Endothelial cell of umbilical vein (primary cell): Measurements from ENCODE around the gene CSF2. TPM values are rescaled to one million over a fixed set of nuclear protein-coding genes. Genes with fewer than 3 reads are reported as not detected.

ENCODE experiments used
- BruUV-seq: library from RNA; stranded (reverse); fragments of 400-500 nt; replicated peaks from 2 replicates; lab custom pipeline; 2021; lab: Mats Ljungman, UMichigan
- CTCF ChIA-PET: fragments of 300-600, 350-600 bp; sonication (Branson Sonifier 250); formaldehyde crosslinking; loops from one replicate; lab custom pipeline; 2021; ENCODE audit warnings: antibody characterized with exemption, inconsistent platforms; lab: Charles Lee
- POLR2A ChIA-PET: fragments of 300-600, 350-600 bp; sonication (Branson Sonifier 250); formaldehyde crosslinking; loops from one replicate; lab custom pipeline; 2021; ENCODE audit warnings: antibody characterized with exemption, inconsistent platforms; lab: Charles Lee
- DNase-seq: peaks from one replicate; pipeline ENCODE4 v3.0.0-alpha.2; 2011; ENCODE audit warnings: low read depth, low spot score
- FAIRE-seq: peaks from 2 replicates; lab custom pipeline; 2011; peaks lifted over from hg19 to GRCh38; lab: Jason Lieb, UNC
- H2AFZ ChIP-seq: 2 replicates; pipeline ENCODE4 v1.6.0; 2012; ENCODE audit warnings: low read depth, low read length, control low read depth, inconsistent platforms
- H3K27ac ChIP-seq: 2 replicates; pipeline ENCODE4 v1.5.1; 2011; ENCODE audit warnings: low read depth, mild to moderate bottlenecking, control low read depth, low read length, moderate library complexity; ENCODE audit not compliant: insufficient read depth
- H3K27me3 ChIP-seq, 2 experiments: 2 replicates each; pipeline versions ENCODE4 v1.6.0 to v1.6.1; 2011; ENCODE audit warnings: low read length in 2 of 2, mixed read lengths in 1 of 2; ENCODE audit not compliant: control insufficient read depth in 2 of 2, insufficient read depth in 2 of 2
- H3K36me3 ChIP-seq, 2 experiments: 2 replicates in 1 of 2; 3 replicates in 1 of 2; pipeline ENCODE4 v1.5.1; 2011; ENCODE audit warnings: low read length in 2 of 2, mild to moderate bottlenecking in 1 of 2, moderate library complexity in 1 of 2; ENCODE audit not compliant: control insufficient read depth in 2 of 2, insufficient read depth in 2 of 2; ENCODE audit errors: extremely low read depth in 1 of 2
- H3K4me1 ChIP-seq: 3 replicates; pipeline ENCODE4 v1.5.1; 2011; ENCODE audit warnings: mild to moderate bottlenecking, low read length; ENCODE audit not compliant: control insufficient read depth, insufficient read depth; ENCODE audit errors: extremely low read depth
- H3K4me2 ChIP-seq: 2 replicates; pipeline ENCODE4 v1.6.1; 2011; ENCODE audit warnings: low read length, control low read depth, mixed read lengths; ENCODE audit not compliant: insufficient read depth
- H3K4me3 ChIP-seq, 3 experiments: fragments of 200-600 bp in 1 of 3; sonication (generic), shearing (Covaris generic) in 1 of 3; replicated peaks in 1 of 3; 2 replicates each; pipeline ENCODE4 v1.5.1; 2011 to 2016; ENCODE audit warnings: control low read depth in 3 of 3, low read length in 3 of 3, mild to moderate bottlenecking in 2 of 3, inconsistent platforms in 1 of 3, low read depth in 1 of 3, moderate library complexity in 1 of 3; ENCODE audit not compliant: insufficient read depth in 1 of 3
- H3K79me2 ChIP-seq: 2 replicates; pipeline ENCODE4 v1.6.0; 2012; ENCODE audit warnings: low read length, inconsistent platforms; ENCODE audit not compliant: control insufficient read depth, insufficient read depth
- H3K9ac ChIP-seq: replicated peaks from 2 replicates; pipeline ENCODE3; 2011; ENCODE audit warnings: low read length, control low read depth; ENCODE audit not compliant: insufficient read depth; ENCODE audit errors: extremely low read depth
- H3K9me1 ChIP-seq: replicated peaks from 3 replicates; pipeline ENCODE4 v1.6.0; 2011; ENCODE audit warnings: mild to moderate bottlenecking, low read length; ENCODE audit not compliant: control insufficient read depth, insufficient read depth; ENCODE audit errors: extremely low read depth
- H3K9me3 ChIP-seq: replicated peaks from 2 replicates; pipeline ENCODE4 v1.5.1; 2012; ENCODE audit warnings: low read length, inconsistent platforms; ENCODE audit not compliant: control insufficient read depth, insufficient read depth
- H4K20me1 ChIP-seq: replicated peaks from 2 replicates; pipeline ENCODE3; 2011; ENCODE audit warnings: mild to moderate bottlenecking, low read length; ENCODE audit not compliant: control insufficient read depth, insufficient read depth; ENCODE audit errors: extremely low read depth
- CTCF ChIP-seq, 2 donors: IDR thresholded peaks; 1 replicate in 1 of 2; 2 replicates in 1 of 2; pipeline ENCODE4 v1.5.1; 2011; ENCODE audit warnings: low read length in 2 of 2, mild to moderate bottlenecking in 2 of 2, moderate library complexity in 2 of 2, control low read depth in 1 of 2, inconsistent platforms in 1 of 2, low read depth in 1 of 2; ENCODE audit not compliant: insufficient read depth in 1 of 2; ENCODE audit errors: extremely low read depth in 1 of 2
- EZH2 ChIP-seq: IDR thresholded peaks from 2 replicates; pipeline ENCODE4 v1.6.1; 2012; ENCODE audit warnings: borderline replicate concordance, low read depth, mild to moderate bottlenecking, moderate library complexity, low read length, inconsistent platforms; ENCODE audit not compliant: severe bottlenecking
- FOS ChIP-seq: IDR thresholded peaks from 2 replicates; pipeline ENCODE4 v1.6.1; 2011; ENCODE audit warnings: mild to moderate bottlenecking, low read length, moderate library complexity, borderline replicate concordance; ENCODE audit not compliant: insufficient read depth
- GATA2 ChIP-seq: IDR thresholded peaks from 2 replicates; pipeline ENCODE4 v1.7.0; 2011; ENCODE audit warnings: low read depth, mild to moderate bottlenecking, moderate library complexity, mixed read lengths, low read length; ENCODE audit not compliant: insufficient read length, insufficient read depth
- JUN ChIP-seq: IDR thresholded peaks from 2 replicates; pipeline ENCODE4 v1.6.1; 2011; ENCODE audit warnings: borderline replicate concordance, low read depth; ENCODE audit not compliant: insufficient read length, insufficient read depth
- MAX ChIP-seq: IDR thresholded peaks from 2 replicates; pipeline ENCODE4 v1.6.1; 2011; ENCODE audit not compliant: insufficient read depth, insufficient read length
- MYC ChIP-seq: IDR thresholded peaks from one replicate; pipeline ENCODE4 v1.6.1; 2011; ENCODE audit warnings: mild to moderate bottlenecking, low read depth, low read length
- POLR2A ChIP-seq: IDR thresholded peaks from 2 replicates; pipeline ENCODE4 v1.6.1; 2012; ENCODE audit warnings: low read depth, mild to moderate bottlenecking, control low read depth, low read length
- POLR2AphosphoS5 ChIP-seq: IDR thresholded peaks from 2 replicates; pipeline ENCODE4 v1.6.1; 2012; ENCODE audit warnings: low read depth, mild to moderate bottlenecking, control low read depth, low read length, moderate library complexity; ENCODE audit not compliant: insufficient read depth
- dilution Hi-C: fragments of 300-500 bp; cut with MboI; formaldehyde crosslinking; loops from one replicate; pipeline ENCODE4 v1.15.0; 2019; ENCODE audit warnings: low sequenced_read_pairs; ENCODE audit not compliant: extremely low pct_ligation_motif_present
- intact Hi-C: fragments of 100-400 bp; cut with micrococcal nuclease; formaldehyde crosslinking; loops from one replicate; pipeline ENCODE4 v1.10.0; 2022
- polyA plus RNA-seq, 4 experiments: library from polyadenylated mRNA; depleted of rRNA in 3 of 4; stranded (reverse) in 3 of 4; unstranded in 1 of 4; fragments of >200 nt; gene quantifications; 2 replicates each; pipeline versions ENCODE4 v1.2.1 to v1.2.3, GENCODE V29; 2011 to 2012; ENCODE audit warnings: missing spikeins in 1 of 4
- total RNA-seq: library from RNA; stranded (reverse); gene quantifications from 2 replicates; pipeline ENCODE4 v1.2.3, GENCODE V29; 2021

CSF2 gene
- total and polyA plus RNA-seq, 2 donors (not counting 3 experiments of a cell fraction or from before 2014, with no cell fraction given) = not detected

GRCh38 chr5:132046880-132047299 lies 26.7 kb upstream of the CSF2 start:
- FAIRE-seq = no peak
- Histone ChIP-seq H3K27me3 (peaks cover 0 to 4% of the 10 kb centered on the region in 2 experiments), H3K9me1 (no peaks in the 10 kb centered on the region), H3K9me3 (no peaks in the 10 kb centered on the region), H3K27ac (no peak overlapping the region), H4K20me1 (no peaks in the 10 kb centered on the region), H3K4me1 (no peaks in the 10 kb centered on the region), H3K4me2 (no peak overlapping the region), H3K4me3 (no peak overlapping the region), H3K36me3 (no peaks in the 10 kb centered on the region), H3K9ac (no peak overlapping the region), H3K79me2 (no peaks in the 10 kb centered on the region), H2AFZ (no peak overlapping the region)
- intact Hi-C loops = no loop called here
- DNase-seq = no peak
- TF ChIP-seq POLR2A (no peak), FOS (no peak), JUN (no peak), MYC (no peak), EZH2 (no peak), GATA2 (no peak)
- dilution Hi-C loops = no loop called here
- ChIA-PET POLR2A (no interaction called here), CTCF (no interaction called here)
- BruUV-seq = no TSS peak

- Histone ChIP-seq H3K36me3 (no peaks in the 10 kb centered on the region), H3K4me2 (no peak overlapping the region), H3K9me3 (no peaks in the 10 kb centered on the region), H2AFZ (no peak overlapping the region), H3K27me3 (peaks cover 0 to 2% of the 10 kb centered on the region in 2 experiments), H3K27ac (no peak overlapping the region), H3K9me1 (no peaks in the 10 kb centered on the region), H3K4me3 (no peak overlapping the region), H4K20me1 (no peaks in the 10 kb centered on the region), H3K4me1 (no peaks in the 10 kb centered on the region), H3K9ac (no peak overlapping the region), H3K79me2 (no peaks in the 10 kb centered on the region)
- no TSS peak for BruUV-seq
- intact Hi-C loops = no loop called here
- DNase-seq (no peak), FAIRE-seq (no peak)
- TF ChIP-seq GATA2 (no peak), MYC (no peak), JUN (no peak), POLR2AphosphoS5 (no peak), CTCF (IDR thresholded peaks at IDR 0.05; ENCODE audit: extremely low read depth in 1 of 2, insufficient read depth in 1 of 2, low read depth in 1 of 2, low read length in 2 of 2) (no peak), POLR2A (no peak), EZH2 (no peak), MAX (no peak), FOS (no peak)
- ChIA-PET POLR2A (no interaction called here), CTCF (interaction anchor here (0.8 to 1.1 kb wide), 2 partner anchors 9 to 14 kb away, joined by 3 read pairs; no protein-coding TSS in a partner anchor)
- dilution Hi-C loops = no loop called here
Measured at GRCh38 chr5:132049093-132049492, 24.5 kb upstream of the CSF2 start.
